ENCODE results near the gene UTP20.
A peak's percentile ranks its signal among the peaks of the same experiment; 100 is the strongest.
"Not testable (repeated sequence)": the region's sequence is repeated elsewhere in the genome, so short reads cannot be mapped to it uniquely, and the experiment has no call there.

The UTP20 gene

GRCh38 chr12:101351682-101352081 is 71.8 kb downstream of the UTP20 start:
- H3K36me3 ChIP-seq (ENCODE audit: insufficient read depth, low read length) = peaks cover 11% of the 10 kb centered on the region
- no peaks in the 10 kb centered on the region for H3K4me1 ChIP-seq (ENCODE audit: insufficient read depth, low read length)
- no peaks in the 10 kb centered on the region for H3K9me3 ChIP-seq (ENCODE audit: control insufficient read depth, insufficient read depth, low read length)

GRCh38 chr12:101356794-101357193 is 76.9 kb downstream of the UTP20 start:
- Histone ChIP-seq H3K36me3 (ENCODE audit: insufficient read depth, low read length) (peaks cover 11% of the 10 kb centered on the region), H3K9me3 (ENCODE audit: control insufficient read depth, insufficient read depth, low read length) (no peaks in the 10 kb centered on the region), H3K4me1 (ENCODE audit: insufficient read depth, low read length) (no peaks in the 10 kb centered on the region), H3K9ac (ENCODE audit: low read depth, low read length) (no peak overlapping the region)

More at GRCh38 chr12:101351682-101352081, 71.8 kb downstream of the UTP20 start:
- no peak overlapping the region for H3K9ac ChIP-seq (ENCODE audit: low read depth, low read length)

- H3K36me3 ChIP-seq (ENCODE audit: insufficient read depth, low read length) = peaks cover 9% of the 10 kb centered on the region
- no peak overlapping the region for H3K9ac ChIP-seq (ENCODE audit: low read depth, low read length)
- H3K9me3 ChIP-seq (ENCODE audit: control insufficient read depth, insufficient read depth, low read length) = no peaks in the 10 kb centered on the region
- no peaks in the 10 kb centered on the region for H3K4me1 ChIP-seq (ENCODE audit: insufficient read depth, low read length)
Observed at GRCh38 chr12:101361455-101361854, 81.5 kb downstream of the UTP20 start.

GRCh38 chr12:101368016-101368415 is 88.1 kb downstream of the UTP20 start:
- H3K36me3 ChIP-seq (ENCODE audit: insufficient read depth, low read length) = peaks cover 20% of the 10 kb centered on the region; the same call in 1 of the 2 replicates
- no peaks in the 10 kb centered on the region for H3K4me1 ChIP-seq (ENCODE audit: insufficient read depth, low read length)

GRCh38 chr12:101372431-101372830 is 92.5 kb downstream of the UTP20 start:
- H3K36me3 ChIP-seq (ENCODE audit: insufficient read depth, low read length) = peaks cover 25% of the 10 kb centered on the region
- H3K9me3 ChIP-seq (ENCODE audit: control insufficient read depth, insufficient read depth, low read length) = no peaks in the 10 kb centered on the region
- H3K9ac ChIP-seq (ENCODE audit: low read depth, low read length) = no peak overlapping the region
- H3K4me1 ChIP-seq (ENCODE audit: insufficient read depth, low read length) = no peaks in the 10 kb centered on the region

More at GRCh38 chr12:101368016-101368415, 88.1 kb downstream of the UTP20 start:
- no peak overlapping the region for H3K9ac ChIP-seq (ENCODE audit: low read depth, low read length)
- H3K9me3 ChIP-seq (ENCODE audit: control insufficient read depth, insufficient read depth, low read length) = no peaks in the 10 kb centered on the region

- Histone ChIP-seq H3K9me3 (ENCODE audit: control insufficient read depth, insufficient read depth, low read length) (no peaks in the 10 kb centered on the region), H3K4me1 (ENCODE audit: insufficient read depth, low read length) (no peaks in the 10 kb centered on the region), H3K9ac (ENCODE audit: low read depth, low read length) (no peak overlapping the region), H3K36me3 (ENCODE audit: insufficient read depth, low read length) (peaks cover 33% of the 10 kb centered on the region)
Observed at GRCh38 chr12:101375573-101375972, 95.7 kb downstream of the UTP20 start.

- Histone ChIP-seq H3K36me3 (ENCODE audit: insufficient read depth, low read length) (peaks cover 35% of the 10 kb centered on the region), H3K9me3 (ENCODE audit: control insufficient read depth, insufficient read depth, low read length) (no peaks in the 10 kb centered on the region), H3K4me1 (ENCODE audit: insufficient read depth, low read length) (no peaks in the 10 kb centered on the region), H3K9ac (ENCODE audit: low read depth, low read length) (no peak overlapping the region)
Observed at GRCh38 chr12:101379149-101379548, 99.2 kb downstream of the UTP20 start.

- not testable (repeated sequence) for H3K9me3 ChIP-seq (ENCODE audit: control insufficient read depth, insufficient read depth, low read length); H3K9ac ChIP-seq (ENCODE audit: low read depth, low read length); H3K4me1 ChIP-seq (ENCODE audit: insufficient read depth, low read length); H3K36me3 ChIP-seq (ENCODE audit: insufficient read depth, low read length)
Observed at GRCh38 chr12:101391181-101391580, 111.3 kb downstream of the UTP20 start.

- H3K9me3 ChIP-seq (ENCODE audit: control insufficient read depth, insufficient read depth, low read length) = no peaks in the 10 kb centered on the region
- H3K4me1 ChIP-seq (ENCODE audit: insufficient read depth, low read length) = no peaks in the 10 kb centered on the region
- peak overlapping the region; percentile 97 for H3K9ac ChIP-seq (ENCODE audit: low read depth, low read length)
- H3K36me3 ChIP-seq (ENCODE audit: insufficient read depth, low read length) = no peaks in the 10 kb centered on the region
Observed at GRCh38 chr12:101407049-101407435, 127.1 kb downstream of the UTP20 start.

- Histone ChIP-seq H3K9ac (ENCODE audit: low read depth, low read length) (peak within 1 kb of the TSS; percentile 97), H3K9me3 (ENCODE audit: control insufficient read depth, insufficient read depth, low read length) (no peaks in the 10 kb centered on the region), H3K36me3 (ENCODE audit: insufficient read depth, low read length) (no peaks in the 10 kb centered on the region), H3K4me1 (ENCODE audit: insufficient read depth, low read length) (no peaks in the 10 kb centered on the region)
Observed at GRCh38 chr12:101407436-101408345, 127.8 kb downstream of the UTP20 start, which contains the start of gene ARL1. ARL1 (minus strand) TSS chr12:101407772; CDS start chr12:101407645, 127 bp downstream.

GRCh38 chr12:101410169-101410568 is 130.3 kb downstream of the UTP20 start:
- not testable (repeated sequence) for H3K9ac ChIP-seq (ENCODE audit: low read depth, low read length); H3K4me1 ChIP-seq (ENCODE audit: insufficient read depth, low read length); H3K9me3 ChIP-seq (ENCODE audit: control insufficient read depth, insufficient read depth, low read length); H3K36me3 ChIP-seq (ENCODE audit: insufficient read depth, low read length)

- Histone ChIP-seq H3K9ac (ENCODE audit: low read depth, low read length) (no peak overlapping the region), H3K4me1 (ENCODE audit: insufficient read depth, low read length) (no peaks in the 10 kb centered on the region), H3K9me3 (ENCODE audit: control insufficient read depth, insufficient read depth, low read length) (no peaks in the 10 kb centered on the region), H3K36me3 (ENCODE audit: insufficient read depth, low read length) (no peaks in the 10 kb centered on the region)
Observed at GRCh38 chr12:101414533-101415119, 134.7 kb downstream of the UTP20 start.

- Histone ChIP-seq H3K9ac (ENCODE audit: low read depth, low read length) (no peak overlapping the region), H3K9me3 (ENCODE audit: control insufficient read depth, insufficient read depth, low read length) (no peaks in the 10 kb centered on the region), H3K36me3 (ENCODE audit: insufficient read depth, low read length) (no peaks in the 10 kb centered on the region), H3K4me1 (ENCODE audit: insufficient read depth, low read length) (no peaks in the 10 kb centered on the region)
Observed at GRCh38 chr12:101415228-101415627, 135.3 kb downstream of the UTP20 start.

GRCh38 chr12:101422066-101422465 is 142.2 kb downstream of the UTP20 start:
- H3K4me1 ChIP-seq (ENCODE audit: insufficient read depth, low read length); H3K9me3 ChIP-seq (ENCODE audit: control insufficient read depth, insufficient read depth, low read length); H3K9ac ChIP-seq (ENCODE audit: low read depth, low read length); H3K36me3 ChIP-seq (ENCODE audit: insufficient read depth, low read length): not testable (repeated sequence)

- no peaks in the 10 kb centered on the region for H3K36me3 ChIP-seq (ENCODE audit: insufficient read depth, low read length)
- no peaks in the 10 kb centered on the region for H3K4me1 ChIP-seq (ENCODE audit: insufficient read depth, low read length)
- H3K9ac ChIP-seq (ENCODE audit: low read depth, low read length) = no peak overlapping the region
- H3K9me3 ChIP-seq (ENCODE audit: control insufficient read depth, insufficient read depth, low read length) = no peaks in the 10 kb centered on the region
Observed at GRCh38 chr12:101424620-101425019, 144.7 kb downstream of the UTP20 start.
